Hematopoietic multipotent progenitor cell treated with erythropoietin and hydrocortisone succinate and interleukin-3 and kit ligand, for 6 days (in vitro differentiated cells): Measurements from ENCODE around the gene CLIP4.
A peak's percentile ranks its signal among the peaks of the same experiment; 100 is the strongest.
"Not testable (repeated sequence)": the region's sequence is repeated elsewhere in the genome, so short reads cannot be mapped to it uniquely, and the experiment has no call there.

Source experiments
- DNase-seq: peaks from one replicate; pipeline ENCODE4 v3.0.0-alpha.2; 2015

CLIP4 gene

GRCh38 chr2:29100564-29100963 lies 14.7 kb upstream of the CLIP4 start:
- DNase-seq = no peak

- no peak for DNase-seq
These were observed 10.5 kb upstream of the CLIP4 start for GRCh38 chr2:29104688-29105087.

GRCh38 chr2:29105375-29105774 lies 9.8 kb upstream of the CLIP4 start:
- no peak for DNase-seq

DNA sequence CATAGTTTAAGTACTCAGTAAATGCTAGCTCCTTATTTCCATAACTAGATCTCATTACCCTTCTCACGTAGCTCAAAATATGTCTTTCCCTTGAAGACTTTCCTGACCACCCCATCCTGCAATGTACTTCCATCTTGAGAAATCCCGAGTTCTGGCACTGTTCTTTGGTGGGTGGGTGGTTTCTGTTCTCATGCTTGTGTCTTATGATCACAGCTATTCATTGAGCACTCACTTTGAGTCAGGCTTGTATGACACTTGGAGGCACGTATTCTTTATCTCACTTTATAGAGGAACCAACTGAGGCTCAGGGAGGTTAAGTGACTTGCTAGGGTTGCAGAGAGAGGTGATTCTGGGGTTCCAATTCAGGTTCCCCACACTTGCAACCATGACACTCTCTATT lies 9.0 kb upstream of the CLIP4 start:
- DNase-seq = no peak

GRCh38 chr2:29106980-29107388 lies 8.2 kb upstream of the CLIP4 start:
- DNase-seq = no peak

DNA sequence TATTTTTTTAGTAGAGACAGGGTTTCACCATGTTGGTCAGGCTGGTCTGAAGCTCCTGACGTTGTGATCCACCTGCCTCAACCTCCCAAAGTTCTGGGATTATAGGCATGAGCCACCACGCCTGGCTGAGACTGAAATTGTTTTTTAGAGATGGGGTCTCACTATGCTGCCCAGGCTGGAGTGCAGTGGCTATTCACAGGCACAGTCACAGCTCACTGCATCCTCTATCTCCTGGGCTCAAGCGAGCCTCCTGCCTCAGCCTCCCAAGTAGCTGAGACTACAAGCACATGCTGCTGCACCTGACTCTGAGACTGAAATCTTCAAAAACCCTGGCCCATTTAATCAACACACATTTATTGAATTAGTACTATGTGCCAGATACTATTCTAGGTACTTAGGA lies 7.7 kb upstream of the CLIP4 start:
- DNase-seq = not testable (repeated sequence)

- no peak for DNase-seq
These were observed 7.0 kb upstream of the CLIP4 start for GRCh38 chr2:29108225-29108624.

GRCh38 chr2:29109246-29109645 lies 6.0 kb upstream of the CLIP4 start:
- no peak for DNase-seq

GRCh38 chr2:29110916-29111535 lies 4.2 kb upstream of the CLIP4 start:
- no peak for DNase-seq

DNA sequence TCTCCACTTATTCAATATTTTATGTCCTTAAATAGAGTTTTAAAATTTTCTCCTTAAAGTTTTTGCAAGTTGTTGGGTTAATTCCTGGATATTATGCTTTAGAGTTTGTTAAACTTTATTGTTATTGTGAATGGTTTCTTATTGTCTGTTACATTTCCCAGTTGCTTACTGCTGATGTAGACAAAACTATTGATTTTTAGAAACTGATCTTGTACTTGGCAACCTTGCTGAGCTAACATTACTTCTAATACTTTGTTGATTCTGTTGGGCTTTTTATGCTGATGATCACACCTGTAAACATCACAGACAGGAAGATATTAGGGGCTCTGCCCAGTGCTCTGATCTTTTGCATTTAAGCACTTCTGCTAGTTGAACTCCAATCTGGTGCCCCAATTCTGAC lies 2.8 kb upstream of the CLIP4 start:
- DNase-seq = no peak

DNA sequence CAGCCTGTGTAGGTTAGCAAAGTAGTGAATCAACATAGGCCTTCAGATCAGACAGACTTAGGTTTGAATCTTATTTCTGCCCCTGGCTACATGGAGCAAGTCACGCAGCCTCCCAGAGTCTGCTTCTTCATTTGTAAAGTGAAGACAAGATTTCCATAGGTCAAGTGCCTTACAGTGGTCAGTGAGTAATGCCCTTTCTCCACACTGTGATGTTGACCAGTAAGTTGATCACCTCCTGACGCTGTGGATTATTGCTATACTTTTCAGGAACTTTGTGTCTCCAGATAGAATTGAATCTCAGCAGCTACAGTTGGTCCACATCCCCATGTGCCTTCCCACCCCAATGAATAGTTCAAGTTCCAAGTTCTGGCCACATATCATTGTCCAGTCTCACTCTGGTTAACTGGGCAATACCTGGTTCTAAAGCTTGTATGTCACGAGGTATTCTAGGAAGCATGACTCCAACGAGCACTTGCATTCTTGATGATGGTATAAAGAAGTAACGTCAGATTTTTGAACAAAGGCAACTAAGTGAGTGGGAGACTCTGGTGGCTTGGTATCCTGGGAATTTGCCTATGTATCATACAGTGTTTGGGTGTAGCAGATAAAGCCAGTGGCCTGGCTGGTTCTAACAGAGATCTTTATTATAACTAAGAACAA lies 2.1 kb upstream of the CLIP4 start:
- DNase-seq = no peak

DNA sequence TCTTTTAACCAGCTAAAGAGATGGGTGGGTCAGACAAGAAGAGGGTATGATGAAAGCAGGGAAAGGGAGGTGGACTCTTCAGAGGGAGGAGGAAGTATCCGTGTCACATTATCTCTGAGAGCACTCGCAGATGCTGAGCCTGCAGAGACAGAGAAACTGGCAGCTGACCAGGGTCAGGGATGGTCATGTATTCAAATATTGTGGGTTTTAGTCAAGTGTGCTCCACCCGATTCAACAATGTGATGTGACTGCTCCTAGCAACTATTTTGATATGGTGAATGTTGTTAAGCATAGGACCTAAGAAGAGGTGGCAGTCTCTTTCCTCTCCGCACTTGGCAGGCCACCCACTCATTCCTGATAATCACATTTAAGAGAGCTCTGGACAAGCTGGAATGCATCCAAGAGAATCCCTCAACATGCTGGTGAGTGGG lies 1.3 kb upstream of the CLIP4 start:
- peak; percentile 98 for DNase-seq

GRCh38 chr2:29114586-29114945 lies 649 bp upstream of the CLIP4 start:
- peak; percentile 45 for DNase-seq

GRCh38 chr2:29115797-29116781 lies 874 bp downstream of the CLIP4 start:
- DNase-seq = peak; percentile 67

GRCh38 chr2:29117636-29118303 lies 2.6 kb downstream of the CLIP4 start:
- DNase-seq = no peak

DNA sequence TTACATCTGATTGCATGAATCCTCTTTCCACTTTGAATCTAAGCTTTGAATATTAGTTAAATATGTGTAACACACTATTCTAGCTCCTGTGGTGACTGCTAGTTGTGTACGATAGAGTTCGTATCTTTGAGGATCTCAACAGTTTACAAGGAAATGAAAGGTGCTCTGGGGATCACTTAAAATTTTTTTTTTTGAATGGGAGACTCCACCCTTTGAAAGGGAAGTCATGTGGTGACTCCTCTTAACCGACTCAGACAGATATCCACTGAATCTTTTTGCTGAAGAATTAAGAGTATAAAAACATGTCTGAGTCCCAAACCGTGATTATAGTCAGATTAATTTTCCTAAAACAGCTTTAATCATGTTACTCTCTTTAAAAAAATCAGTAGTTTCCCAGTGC lies 4.0 kb downstream of the CLIP4 start:
- DNase-seq = peak; percentile 31

DNA sequence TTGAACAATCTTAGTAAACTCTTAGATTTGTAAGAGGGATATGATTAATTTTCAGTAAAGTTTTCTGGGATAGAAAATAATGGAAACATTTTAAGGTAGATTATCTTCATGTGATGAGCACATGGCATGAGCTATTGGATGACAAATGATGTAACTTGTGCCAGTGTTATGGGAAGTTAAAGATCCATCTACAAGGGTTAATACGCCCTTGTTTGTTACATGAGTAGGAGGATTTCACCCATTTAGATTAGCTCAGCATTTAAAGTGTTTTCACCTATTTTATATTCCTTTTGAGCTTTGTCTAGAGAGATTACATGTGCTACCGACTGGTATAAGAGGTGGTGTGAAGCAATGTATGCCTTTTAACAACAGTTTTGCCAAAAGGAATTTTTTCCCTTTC lies 5.6 kb downstream of the CLIP4 start:
- no peak for DNase-seq

DNA sequence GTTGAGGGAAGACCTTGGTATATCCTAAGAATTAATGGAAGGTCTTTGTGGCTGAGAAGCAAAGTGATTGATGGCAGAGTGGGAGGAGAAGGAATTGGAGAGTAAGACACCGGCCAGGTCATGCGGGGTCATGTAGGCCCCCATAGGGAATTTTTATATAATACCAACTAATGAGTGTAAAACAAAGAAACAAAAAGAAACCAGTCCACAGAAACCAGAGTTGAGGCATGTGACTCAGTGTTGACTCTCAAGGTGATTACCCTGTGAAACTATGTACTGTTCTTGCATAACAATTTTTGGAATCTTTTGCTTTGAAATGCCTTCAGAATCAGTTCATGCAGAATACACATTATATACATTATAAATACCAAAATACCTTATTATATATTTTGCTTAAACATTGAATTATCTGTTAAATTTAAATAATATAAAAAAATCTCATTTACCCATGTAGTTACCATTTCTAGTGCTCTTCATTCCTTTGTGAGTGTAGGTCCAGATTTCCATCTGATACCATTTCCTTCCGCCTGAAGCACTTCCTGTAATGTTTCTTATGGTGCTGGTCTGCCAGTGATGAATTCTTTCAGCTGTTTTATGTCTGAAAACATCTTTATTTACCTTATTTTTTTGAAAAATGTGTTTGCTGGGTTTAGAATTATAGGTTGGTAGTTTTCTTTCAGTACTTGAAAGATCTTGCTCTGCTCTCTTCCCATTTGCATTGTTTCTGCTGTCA lies 8.6 kb downstream of the CLIP4 start:
- DNase-seq = no peak

GRCh38 chr2:29124504-29124903 lies 9.3 kb downstream of the CLIP4 start:
- DNase-seq = no peak

GRCh38 chr2:29129586-29130281 lies 14.5 kb downstream of the CLIP4 start:
- DNase-seq = no peak

DNA sequence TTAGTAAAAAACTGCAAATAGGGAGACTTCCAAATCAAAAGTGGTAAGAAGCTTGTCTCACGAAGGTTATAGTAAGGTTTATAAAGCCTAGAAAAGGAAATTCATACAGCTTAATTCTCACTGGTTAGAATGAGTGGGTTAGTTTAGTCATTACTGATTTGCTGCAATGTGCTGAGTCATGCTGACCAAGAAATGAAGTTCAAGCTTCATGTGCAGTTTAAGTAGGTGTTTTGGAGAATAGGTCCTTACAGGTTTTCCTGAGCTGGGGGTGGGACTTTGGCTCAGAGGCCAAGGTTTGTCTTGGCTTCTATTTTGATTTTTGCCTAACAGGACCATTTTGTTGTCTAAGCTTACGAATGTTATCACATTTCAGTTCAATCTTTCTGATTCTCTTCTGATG lies 15.1 kb downstream of the CLIP4 start:
- DNase-seq = peak; percentile 70

- DNase-seq = no peak
These were observed 19.7 kb downstream of the CLIP4 start for GRCh38 chr2:29134933-29135332.
